ENCODE measurements around the gene TMED1. TPM values are rescaled to one million over a fixed set of nuclear protein-coding genes. Genes with fewer than 3 reads are reported as not detected.

Gene TMED1
- total and polyA plus RNA-seq, 2 donors from 2014 or later: 36.0 to 60.6 TPM

DNA sequence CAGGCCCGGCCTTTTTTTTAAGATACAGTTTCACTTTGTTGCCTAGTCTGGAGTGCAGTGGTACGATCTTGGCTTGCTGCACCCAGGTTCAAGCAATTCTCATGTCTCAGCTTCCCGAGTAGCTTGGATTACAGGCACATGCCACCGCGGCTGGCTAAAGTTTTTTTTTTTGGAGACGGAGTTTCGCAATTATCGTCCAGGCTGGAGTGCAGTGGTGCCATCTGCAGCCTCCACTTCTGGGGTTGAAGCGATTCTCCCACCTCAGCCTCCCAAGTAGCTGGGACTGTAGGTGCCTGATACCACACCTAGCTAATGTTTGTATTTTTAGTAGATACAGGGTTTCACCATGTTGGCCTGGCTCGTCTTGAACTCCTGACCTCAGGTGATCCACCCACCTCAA, 30.5 kb upstream of the TMED1 start:
- DNase-seq (no peak), FAIRE-seq (no peak)
- TF ChIP-seq CTCF (IDR thresholded peaks at IDR 0.05; ENCODE audit: borderline replicate concordance, extremely low read depth, insufficient read depth): no peak
- H3K9ac ChIP-seq (ENCODE audit: low read length in 3 of 3): no peak overlapping the region
- no peaks in the 10 kb centered on the region for H3K27me3 ChIP-seq (ENCODE audit: control insufficient read depth, insufficient read depth, low read length)
- intact Hi-C loops (cut with DNase I): no loop called here
- H3K4me3 ChIP-seq (ENCODE audit: low read length in 3 of 3): no peak overlapping the region
- H3K36me3 ChIP-seq (ENCODE audit: control insufficient read depth in 2 of 3, insufficient read depth in 3 of 3, low read length in 3 of 3): no peaks in the 10 kb centered on the region
- H3K9me3 ChIP-seq (ENCODE audit: control insufficient read depth in 2 of 3, insufficient read depth in 1 of 3, low read length in 3 of 3): no peaks in the 10 kb centered on the region
- H3K27ac ChIP-seq (ENCODE audit: low read depth in 2 of 2, low read length in 2 of 2): no peak overlapping the region
- peaks cover 0 to 3% (median 2%) of the 10 kb centered on the region in 3 donors for H3K4me1 ChIP-seq (ENCODE audit: control insufficient read depth in 2 of 3, insufficient read depth in 2 of 3, low read depth in 1 of 3, low read length in 3 of 3)

GRCh38 chr19:10864538-10864899, 28.5 kb upstream of the TMED1 start:
- Histone ChIP-seq H3K9ac (ENCODE audit: low read length in 3 of 3) (no peak overlapping the region), H3K36me3 (ENCODE audit: control insufficient read depth in 2 of 3, insufficient read depth in 3 of 3, low read length in 3 of 3) (no peaks in the 10 kb centered on the region), H3K9me3 (ENCODE audit: control insufficient read depth in 2 of 3, insufficient read depth in 1 of 3, low read length in 3 of 3) (no peaks in the 10 kb centered on the region), H3K4me3 (ENCODE audit: low read length in 3 of 3) (no peak overlapping the region), H3K4me1 (ENCODE audit: control insufficient read depth in 2 of 3, insufficient read depth in 2 of 3, low read depth in 1 of 3, low read length in 3 of 3) (peaks cover 0 to 3% (median 2%) of the 10 kb centered on the region in 3 donors), H3K27ac (ENCODE audit: low read depth in 2 of 2, low read length in 2 of 2) (no peak overlapping the region), H3K27me3 (ENCODE audit: control insufficient read depth, insufficient read depth, low read length) (no peaks in the 10 kb centered on the region)
- DNase-seq: peak; percentile 83 to 93 (median 86)
- FAIRE-seq: no peak
- peak; percentile 92 for TF ChIP-seq CTCF (IDR thresholded peaks at IDR 0.05; ENCODE audit: borderline replicate concordance, extremely low read depth, insufficient read depth)
- intact Hi-C loops (cut with DNase I): no loop called here

GRCh38 chr19:10863107-10863717, 27.2 kb upstream of the TMED1 start:
- Histone ChIP-seq H3K27me3 (ENCODE audit: control insufficient read depth, insufficient read depth, low read length) (no peaks in the 10 kb centered on the region), H3K27ac (ENCODE audit: low read depth in 2 of 2, low read length in 2 of 2) (peak overlapping the region; percentile 40 to 67), H3K9ac (ENCODE audit: low read length in 3 of 3) (peak overlapping the region in 1 of 3 donors; percentile 65), H3K9me3 (ENCODE audit: control insufficient read depth in 2 of 3, insufficient read depth in 1 of 3, low read length in 3 of 3) (no peaks in the 10 kb centered on the region), H3K4me1 (ENCODE audit: control insufficient read depth in 2 of 3, insufficient read depth in 2 of 3, low read depth in 1 of 3, low read length in 3 of 3) (peaks cover 0 to 3% (median 2%) of the 10 kb centered on the region in 3 donors), H3K36me3 (ENCODE audit: control insufficient read depth in 2 of 3, insufficient read depth in 3 of 3, low read length in 3 of 3) (no peaks in the 10 kb centered on the region), H3K4me3 (ENCODE audit: low read length in 3 of 3) (peak overlapping the region in 1 of 3 donors; percentile 41)
- DNase-seq: peak in 4 of 5 donors; percentile 44 to 81 (median 68)
- intact Hi-C loops (cut with DNase I): no loop called here
- FAIRE-seq: no peak
- TF ChIP-seq CTCF (IDR thresholded peaks at IDR 0.05; ENCODE audit: borderline replicate concordance, extremely low read depth, insufficient read depth): no peak
